NT2/D1 (cell line): ENCODE measurements around the gene KCP.

Experiments used
- SUZ12 ChIP-seq: IDR thresholded peaks from 2 replicates; pipeline ENCODE4 v1.6.1; 2011; ENCODE audit not compliant: insufficient read length, insufficient read depth; ENCODE audit errors: extremely low read depth
- YY1 ChIP-seq: IDR thresholded peaks from 2 replicates; pipeline ENCODE4 v1.6.1; 2011; ENCODE audit not compliant: insufficient read length, insufficient read depth

GRCh38 chr7:128861957-128862570, 48.4 kb downstream of the KCP start:
- TF ChIP-seq SUZ12 (no peak), YY1 (no peak)
